ENCODE measurements around the gene MAGI1. TPM values are rescaled to one million over a fixed set of nuclear protein-coding genes. Genes with fewer than 3 reads are reported as not detected.

The MAGI1 gene
- total RNA-seq, 1 experiment from 2014 or later, result 16.9 TPM

DNA sequence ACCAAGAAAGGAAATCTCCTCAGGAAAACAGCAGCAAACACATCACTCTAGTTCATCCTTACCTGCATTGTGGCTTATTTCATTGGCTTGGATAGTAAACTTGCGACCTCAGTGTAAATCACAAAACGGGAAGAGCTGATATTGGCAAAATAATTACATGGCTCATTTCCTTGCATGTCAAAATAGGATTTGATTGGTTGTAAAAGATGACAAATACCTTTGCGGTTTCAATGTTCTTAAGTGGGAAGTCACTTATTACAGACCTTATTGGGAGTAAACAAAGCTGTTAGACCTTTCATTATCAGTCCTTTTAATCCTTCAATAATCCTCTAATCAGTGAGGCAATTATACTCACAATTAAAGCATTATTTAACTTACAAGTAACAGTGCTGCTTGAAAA, 590.6 kb downstream of the MAGI1 start:
- DNase-seq, result no peak
- no peaks in the 10 kb centered on the region for H3K9me3 ChIP-seq (replicated peaks)
- no peaks in the 10 kb centered on the region for H3K27me3 ChIP-seq
- no peaks in the 10 kb centered on the region for H3K4me1 ChIP-seq
- H3K27ac ChIP-seq, result no peak overlapping the region
- H3K4me3 ChIP-seq, result no peak overlapping the region
- H3K36me3 ChIP-seq, result no peaks in the 10 kb centered on the region

DNA sequence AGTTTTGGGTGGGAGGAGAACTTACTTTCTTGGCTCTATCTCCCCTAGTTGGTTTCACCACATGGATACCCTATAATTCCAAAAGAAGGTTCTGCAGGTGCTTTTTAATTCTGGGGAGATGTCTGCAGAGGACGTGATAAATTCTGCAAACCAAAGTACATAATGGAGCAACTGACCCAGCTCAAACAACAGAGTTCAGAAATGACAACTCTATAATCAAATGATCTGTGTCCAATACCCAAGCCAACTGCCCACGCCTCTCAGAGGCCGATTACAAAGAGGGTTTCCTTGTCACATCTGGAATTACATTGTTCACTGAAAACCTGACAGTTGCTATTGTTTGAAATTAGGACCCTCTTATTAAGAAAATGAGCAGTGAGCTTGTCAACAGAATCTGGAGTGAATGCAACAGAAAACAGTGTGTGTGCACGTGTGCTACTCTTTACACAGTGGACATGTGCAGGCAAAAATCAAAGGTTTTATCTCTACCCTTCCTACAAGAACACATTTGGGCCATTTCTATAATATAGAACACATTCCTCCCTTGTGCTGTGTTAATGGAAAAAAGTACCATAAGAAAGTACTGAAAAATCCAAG, 593.0 kb downstream of the MAGI1 start:
- no peaks in the 10 kb centered on the region for H3K27me3 ChIP-seq
- no peaks in the 10 kb centered on the region for H3K4me1 ChIP-seq
- no peaks in the 10 kb centered on the region for H3K36me3 ChIP-seq
- no peak overlapping the region for H3K27ac ChIP-seq
- H3K4me3 ChIP-seq, result no peak overlapping the region
- no peak for DNase-seq
- H3K9me3 ChIP-seq (replicated peaks), result no peaks in the 10 kb centered on the region

DNA sequence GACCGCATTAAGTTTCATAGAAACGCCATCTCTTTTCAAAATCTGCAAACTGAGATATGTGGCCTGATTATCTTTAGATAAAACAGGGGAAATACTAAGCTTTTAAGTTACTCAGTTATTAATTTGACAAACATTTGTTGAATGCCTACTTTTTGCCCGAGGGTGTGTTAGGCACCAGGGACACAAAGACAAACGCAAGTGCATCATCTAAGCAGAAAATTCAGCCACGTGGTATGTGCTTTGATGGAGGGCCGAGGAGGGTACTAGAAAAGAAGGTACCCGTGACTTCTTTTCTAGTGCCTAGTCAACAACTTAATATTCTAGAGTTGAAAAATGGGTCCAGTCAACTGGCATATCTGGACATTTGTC, 594.3 kb downstream of the MAGI1 start:
- no peaks in the 10 kb centered on the region for H3K36me3 ChIP-seq
- H3K4me1 ChIP-seq, result no peaks in the 10 kb centered on the region
- H3K27me3 ChIP-seq, result no peaks in the 10 kb centered on the region
- H3K27ac ChIP-seq, result no peak overlapping the region
- H3K4me3 ChIP-seq, result no peak overlapping the region
- DNase-seq, result no peak
- no peaks in the 10 kb centered on the region for H3K9me3 ChIP-seq (replicated peaks)

DNA sequence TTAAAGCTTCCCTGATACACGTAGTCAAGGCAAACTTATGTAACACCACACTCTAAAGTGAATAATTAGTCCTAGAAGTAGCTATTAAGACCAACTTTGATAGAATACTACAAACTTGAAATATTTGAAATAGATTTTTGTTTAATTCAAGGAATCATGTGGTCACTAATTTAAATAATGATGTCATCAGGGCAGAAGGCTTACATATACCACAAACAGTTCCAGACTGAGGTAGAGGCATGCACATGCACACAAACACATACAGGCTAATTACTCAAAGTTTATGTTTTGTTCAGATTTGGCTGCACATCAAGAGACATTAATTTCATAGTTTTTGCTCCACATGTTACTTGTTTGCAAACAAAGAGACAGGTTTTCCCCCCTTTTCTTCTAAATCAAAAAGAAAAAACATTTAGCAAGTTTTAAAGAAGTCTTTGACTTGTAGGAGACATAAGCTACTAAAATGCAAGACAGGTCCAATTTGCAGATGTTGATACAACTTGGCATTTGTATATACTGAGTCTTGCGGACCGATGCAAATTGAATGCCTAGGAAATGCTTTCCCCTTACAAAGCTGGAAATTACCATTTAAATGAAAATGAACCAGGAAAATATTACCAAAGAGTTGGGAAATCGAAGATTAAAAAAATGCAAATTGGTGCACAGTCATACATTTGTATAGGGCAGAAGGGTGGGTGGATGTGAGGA, 594.8 kb downstream of the MAGI1 start:
- no peaks in the 10 kb centered on the region for H3K27me3 ChIP-seq
- H3K4me3 ChIP-seq, result no peak overlapping the region
- H3K36me3 ChIP-seq, result no peaks in the 10 kb centered on the region
- no peaks in the 10 kb centered on the region for H3K4me1 ChIP-seq
- H3K9me3 ChIP-seq (replicated peaks), result no peaks in the 10 kb centered on the region
- no peak overlapping the region for H3K27ac ChIP-seq
- DNase-seq, result no peak

DNA sequence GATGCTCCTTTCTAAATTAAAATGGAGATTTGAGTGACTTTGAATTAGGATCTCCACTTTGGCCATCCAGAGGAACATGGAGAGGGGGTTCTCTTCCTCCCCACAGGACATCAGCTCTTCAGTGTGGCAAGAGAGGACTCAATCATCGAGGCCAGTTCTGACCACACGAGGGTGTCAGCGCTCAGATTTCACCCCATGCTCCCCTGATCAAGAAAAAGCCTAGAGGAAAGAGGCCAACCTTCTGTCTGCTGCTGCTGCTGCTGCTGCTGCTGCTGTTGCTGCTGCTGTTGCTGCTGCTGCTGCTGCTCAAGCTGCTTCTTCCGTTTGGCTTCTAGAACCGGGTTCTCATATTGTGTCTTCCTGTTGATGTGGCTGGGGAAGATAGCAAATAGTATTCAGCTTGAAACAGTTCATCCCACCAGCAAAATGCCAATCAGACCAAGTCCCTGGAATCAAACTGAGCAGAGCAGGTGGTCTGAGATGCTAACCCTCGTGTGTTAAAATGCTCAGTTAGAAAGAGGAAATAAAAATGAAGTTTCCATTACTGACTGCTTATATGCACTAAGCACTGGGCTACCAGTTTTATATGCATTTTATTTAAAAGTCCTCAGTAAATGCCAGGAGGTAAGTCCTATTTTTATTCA, 599.0 kb downstream of the MAGI1 start:
- H3K4me1 ChIP-seq, result no peaks in the 10 kb centered on the region
- H3K9me3 ChIP-seq (replicated peaks), result no peaks in the 10 kb centered on the region
- no peak overlapping the region for H3K27ac ChIP-seq
- H3K27me3 ChIP-seq, result no peaks in the 10 kb centered on the region
- no peak overlapping the region for H3K4me3 ChIP-seq
- H3K36me3 ChIP-seq, result no peaks in the 10 kb centered on the region
- DNase-seq, result peak; percentile 52 to 79

DNA sequence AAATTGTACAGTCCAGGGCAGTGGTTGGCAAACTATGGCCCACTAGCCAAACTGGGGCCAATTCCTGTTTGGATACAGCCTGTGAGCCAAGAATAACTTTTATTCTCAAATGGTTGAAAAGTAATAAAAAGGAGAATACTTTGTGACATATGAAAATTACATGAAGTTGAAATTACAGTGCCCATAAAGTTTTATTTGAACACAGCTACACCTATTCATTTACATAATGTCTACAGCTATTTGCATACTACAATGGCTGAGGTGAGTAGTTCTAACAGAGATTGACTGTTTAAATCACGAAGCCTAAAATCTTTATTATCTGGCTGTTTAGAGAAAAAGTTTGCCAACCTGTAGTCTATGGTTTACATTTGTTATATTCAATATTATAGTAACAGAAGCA, 600.1 kb downstream of the MAGI1 start:
- Histone ChIP-seq H3K4me1 (no peaks in the 10 kb centered on the region), H3K9me3 (replicated peaks) (no peaks in the 10 kb centered on the region), H3K27ac (no peak overlapping the region), H3K4me3 (no peak overlapping the region), H3K27me3 (no peaks in the 10 kb centered on the region), H3K36me3 (no peaks in the 10 kb centered on the region)
- DNase-seq, result no peak

DNA sequence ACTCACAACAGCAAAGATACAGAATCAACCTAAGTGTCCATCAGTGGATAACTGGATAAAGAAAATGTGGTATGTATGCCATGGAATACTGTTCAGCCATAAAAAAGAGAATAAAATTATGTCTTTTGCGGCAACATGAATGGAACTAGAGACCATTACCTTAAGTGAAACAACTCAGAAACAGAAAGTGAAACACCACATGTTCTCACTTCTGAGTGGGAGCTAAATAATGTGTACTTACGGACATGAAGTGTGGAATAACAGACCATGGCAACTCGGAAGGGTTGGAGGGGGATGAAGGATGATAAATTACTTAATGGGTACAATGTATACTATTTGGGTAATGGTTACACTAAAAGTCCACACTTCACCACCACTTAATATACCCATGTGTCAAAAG, 600.6 kb downstream of the MAGI1 start:
- Histone ChIP-seq H3K27ac (no peak overlapping the region), H3K36me3 (no peaks in the 10 kb centered on the region), H3K27me3 (no peaks in the 10 kb centered on the region), H3K4me1 (no peaks in the 10 kb centered on the region), H3K4me3 (no peak overlapping the region), H3K9me3 (replicated peaks) (no peaks in the 10 kb centered on the region)
- no peak for DNase-seq

DNA sequence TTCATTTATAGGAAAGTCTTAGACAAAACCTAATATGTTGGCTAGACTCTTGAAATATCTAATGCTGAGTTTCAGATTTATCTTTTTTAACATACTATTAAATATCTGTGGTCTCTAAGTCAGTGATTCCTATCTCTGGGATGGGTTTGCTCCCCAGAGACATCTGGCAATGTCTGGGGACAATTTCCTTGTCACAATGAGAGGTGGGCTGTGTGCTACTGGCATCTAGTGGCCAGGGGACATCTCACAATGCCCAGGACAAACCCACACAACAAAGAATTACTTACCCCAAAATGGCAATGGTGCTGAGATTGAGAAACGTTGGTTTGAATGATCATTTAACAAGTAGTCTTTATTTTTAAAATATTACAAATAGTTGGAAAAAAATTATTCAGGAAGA, 602.1 kb downstream of the MAGI1 start:
- peak; percentile 19 to 47 for DNase-seq
- no peaks in the 10 kb centered on the region for H3K27me3 ChIP-seq
- H3K36me3 ChIP-seq, result no peaks in the 10 kb centered on the region
- H3K9me3 ChIP-seq (replicated peaks), result no peaks in the 10 kb centered on the region
- no peaks in the 10 kb centered on the region for H3K4me1 ChIP-seq
- no peak overlapping the region for H3K4me3 ChIP-seq
- H3K27ac ChIP-seq, result no peak overlapping the region

DNA sequence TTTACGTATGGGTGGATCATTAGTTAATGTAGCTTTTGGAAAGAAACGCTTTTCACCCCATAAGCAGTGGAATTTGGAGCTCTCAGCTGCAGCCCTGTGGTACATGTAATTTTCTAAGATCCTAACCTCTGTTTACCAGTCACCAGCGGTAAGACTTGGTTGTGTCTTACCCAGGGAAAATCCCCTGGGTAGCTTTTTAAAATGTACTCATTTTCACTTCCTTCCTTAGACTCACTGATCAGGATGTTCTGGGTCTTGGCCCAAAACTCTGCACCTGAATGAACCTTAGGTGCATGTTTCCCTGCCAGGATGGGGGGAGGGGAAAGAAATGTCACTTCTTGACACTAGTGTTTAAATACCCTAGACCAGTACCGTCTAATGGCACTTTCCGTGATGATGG, 605.2 kb downstream of the MAGI1 start:
- DNase-seq, result no peak
- Histone ChIP-seq H3K9me3 (replicated peaks) (no peaks in the 10 kb centered on the region), H3K4me3 (no peak overlapping the region)

DNA sequence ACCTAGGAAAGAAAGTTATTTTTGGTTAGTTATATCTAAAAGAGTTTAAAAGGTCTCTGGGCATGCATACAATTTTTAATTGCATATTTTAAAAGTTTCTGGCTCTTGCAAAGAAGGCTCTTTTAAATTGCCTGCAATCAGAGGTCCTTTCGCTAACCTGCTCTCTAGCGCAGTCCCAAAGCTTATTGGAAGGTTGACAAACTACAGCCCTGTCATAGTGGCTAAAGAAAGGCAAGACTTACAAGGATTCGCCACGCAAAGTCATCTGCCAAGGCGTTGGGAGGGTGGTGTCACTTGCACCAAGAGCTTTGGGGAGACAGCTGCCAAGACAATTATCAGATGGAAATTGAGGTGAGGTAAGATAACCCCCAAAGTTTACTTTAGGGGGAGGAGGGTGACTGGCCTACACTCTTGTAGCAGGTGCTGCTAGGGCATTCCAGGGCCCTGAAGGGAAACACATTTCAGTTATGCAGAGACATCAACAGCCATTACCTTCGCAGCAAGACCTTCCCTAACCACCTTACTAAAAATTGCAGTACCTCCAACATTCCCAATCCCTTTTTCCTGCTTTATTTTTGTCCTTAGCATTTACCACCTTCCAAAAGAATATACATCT, 606.2 kb downstream of the MAGI1 start:
- Histone ChIP-seq H3K4me3 (no peak overlapping the region), H3K4me1 (no peaks in the 10 kb centered on the region), H3K27ac (no peak overlapping the region), H3K36me3 (no peaks in the 10 kb centered on the region), H3K9me3 (replicated peaks) (no peaks in the 10 kb centered on the region), H3K27me3 (no peaks in the 10 kb centered on the region)
- DNase-seq, result peak in 1 of 2 experiments; percentile 0

More for the DNA sequence above, 605.2 kb downstream of the MAGI1 start:
- Histone ChIP-seq H3K27me3 (no peaks in the 10 kb centered on the region), H3K4me1 (no peaks in the 10 kb centered on the region), H3K36me3 (no peaks in the 10 kb centered on the region), H3K27ac (no peak overlapping the region)

DNA sequence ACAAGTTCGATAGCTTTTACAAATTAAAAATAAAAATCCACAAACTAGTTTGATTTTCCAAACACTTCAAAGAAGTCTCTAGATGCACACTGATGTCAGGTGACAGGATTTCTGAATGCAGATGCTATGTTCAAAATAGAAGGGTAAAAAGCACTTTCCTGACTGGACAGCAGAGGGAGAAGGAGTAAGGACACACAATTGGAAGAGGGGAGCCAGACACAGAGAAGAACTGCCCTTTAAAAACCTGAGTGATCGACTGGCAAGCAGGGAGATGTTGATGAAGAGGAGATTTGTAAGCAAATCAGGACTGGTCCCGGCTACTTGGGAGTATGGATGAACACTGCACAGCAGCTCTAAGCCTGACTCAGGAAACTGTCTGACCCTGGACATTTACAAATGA, 612.8 kb downstream of the MAGI1 start:
- H3K4me1 ChIP-seq, result no peaks in the 10 kb centered on the region
- no peak overlapping the region for H3K27ac ChIP-seq
- H3K27me3 ChIP-seq, result no peaks in the 10 kb centered on the region
- DNase-seq, result peak in 1 of 2 experiments; percentile 17
- no peaks in the 10 kb centered on the region for H3K9me3 ChIP-seq (replicated peaks)
- H3K36me3 ChIP-seq, result no peaks in the 10 kb centered on the region
- no peak overlapping the region for H3K4me3 ChIP-seq

DNA sequence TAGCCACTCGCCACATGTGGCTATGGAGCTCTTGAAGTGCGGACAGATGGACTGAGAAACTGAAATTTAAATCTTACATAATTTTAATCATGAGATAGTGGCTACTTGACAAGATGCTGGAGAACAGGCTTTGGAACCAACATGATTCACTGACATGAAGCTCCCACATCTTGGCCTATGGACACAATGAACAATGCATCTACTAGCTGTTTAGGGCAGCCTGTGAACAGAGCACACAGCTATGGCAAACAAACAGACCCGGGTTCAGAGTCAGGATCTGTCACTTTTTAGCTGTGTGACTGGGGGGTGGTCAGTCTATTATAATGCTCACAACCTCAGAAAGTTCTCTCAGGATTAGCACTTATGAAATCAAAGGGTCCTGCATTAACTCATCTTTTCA, 616.6 kb downstream of the MAGI1 start:
- no peak for DNase-seq
- Histone ChIP-seq H3K27me3 (no peaks in the 10 kb centered on the region), H3K36me3 (no peaks in the 10 kb centered on the region), H3K27ac (no peak overlapping the region), H3K9me3 (replicated peaks) (no peaks in the 10 kb centered on the region), H3K4me1 (no peaks in the 10 kb centered on the region), H3K4me3 (no peak overlapping the region)

DNA sequence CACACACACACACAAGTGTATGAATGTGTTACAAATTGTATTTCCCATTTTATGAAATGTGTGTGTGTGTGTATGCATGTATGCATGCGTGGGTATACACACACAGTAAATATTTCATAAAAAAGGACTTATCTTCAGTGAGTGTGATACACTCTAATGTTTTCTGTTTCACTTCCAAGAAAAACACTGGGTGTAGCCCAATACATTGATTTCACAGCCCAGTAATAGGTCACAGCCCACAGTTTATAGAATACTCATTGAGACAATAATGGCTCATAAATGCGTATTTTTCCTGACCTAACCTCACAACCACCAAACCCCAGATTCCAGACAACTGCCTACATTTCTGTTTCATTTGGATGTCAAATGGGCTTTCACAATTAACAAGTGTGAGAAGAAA, 619.5 kb downstream of the MAGI1 start:
- H3K27ac ChIP-seq, result no peak overlapping the region
- H3K4me3 ChIP-seq, result no peak overlapping the region
- no peaks in the 10 kb centered on the region for H3K4me1 ChIP-seq
- no peaks in the 10 kb centered on the region for H3K36me3 ChIP-seq
- no peak for DNase-seq
- no peaks in the 10 kb centered on the region for H3K9me3 ChIP-seq (replicated peaks)
- no peaks in the 10 kb centered on the region for H3K27me3 ChIP-seq

DNA sequence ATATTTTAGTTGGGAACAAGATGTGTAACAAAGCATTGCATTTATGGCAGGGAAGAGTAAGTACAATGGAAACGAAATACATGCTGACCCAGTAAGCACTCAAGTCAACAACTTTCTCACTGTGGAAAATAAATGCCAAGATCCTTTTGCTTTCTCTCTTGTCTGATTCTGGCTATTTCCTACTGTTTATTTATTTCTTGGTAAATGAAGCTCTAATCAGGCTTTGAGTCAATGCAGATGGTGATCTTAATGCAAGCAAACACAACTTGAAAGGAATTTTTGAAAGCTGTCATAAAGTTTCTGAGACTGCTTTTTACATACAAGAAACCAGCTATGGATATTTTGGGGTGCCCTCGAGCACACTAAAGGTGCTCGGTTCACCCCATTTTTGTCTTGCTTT, 624.8 kb downstream of the MAGI1 start:
- no peak overlapping the region for H3K27ac ChIP-seq
- H3K4me1 ChIP-seq, result no peaks in the 10 kb centered on the region
- no peaks in the 10 kb centered on the region for H3K36me3 ChIP-seq
- no peaks in the 10 kb centered on the region for H3K9me3 ChIP-seq (replicated peaks)
- no peaks in the 10 kb centered on the region for H3K27me3 ChIP-seq
- no peak overlapping the region for H3K4me3 ChIP-seq
- no peak for DNase-seq

DNA sequence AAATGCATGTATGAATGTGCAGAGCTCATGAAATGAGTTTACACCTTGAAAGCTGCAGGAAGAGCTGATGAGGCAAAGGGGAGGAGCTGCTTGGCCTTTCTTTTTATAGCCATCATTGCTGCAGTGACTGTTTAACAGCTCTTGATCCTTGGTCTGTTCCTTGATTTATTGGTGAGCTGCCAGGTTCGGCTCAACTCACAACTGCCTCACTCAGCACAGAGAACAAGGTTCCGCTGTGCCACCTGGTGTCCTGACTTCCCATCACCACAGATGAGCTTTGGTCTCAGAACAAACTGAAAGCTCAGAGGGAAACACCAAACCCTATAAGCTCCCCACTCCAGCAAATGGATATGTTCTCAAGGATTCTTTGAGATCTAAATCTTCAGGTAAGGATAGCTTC, 626.1 kb downstream of the MAGI1 start:
- H3K27ac ChIP-seq, result no peak overlapping the region
- DNase-seq, result peak in 1 of 2 experiments; percentile 2
- H3K9me3 ChIP-seq (replicated peaks), result no peaks in the 10 kb centered on the region
- no peak overlapping the region for H3K4me3 ChIP-seq
- H3K4me1 ChIP-seq, result no peaks in the 10 kb centered on the region
- no peaks in the 10 kb centered on the region for H3K27me3 ChIP-seq
- no peaks in the 10 kb centered on the region for H3K36me3 ChIP-seq

All from SJCRH30 (cell line).